ENCODE data around the gene NEURL2. TPM values are rescaled to one million over a fixed set of nuclear protein-coding genes. Genes with fewer than 3 reads are reported as not detected.
A peak's percentile ranks its signal among the peaks of the same experiment; 100 is the strongest.

The NEURL2 gene
- total and polyA plus RNA-seq, 10 of the 15 experiments (the other 5 are each of a cell fraction or from before 2014, with no cell fraction given), result 0.53 to 7.0 (median 2.7) TPM

DNA sequence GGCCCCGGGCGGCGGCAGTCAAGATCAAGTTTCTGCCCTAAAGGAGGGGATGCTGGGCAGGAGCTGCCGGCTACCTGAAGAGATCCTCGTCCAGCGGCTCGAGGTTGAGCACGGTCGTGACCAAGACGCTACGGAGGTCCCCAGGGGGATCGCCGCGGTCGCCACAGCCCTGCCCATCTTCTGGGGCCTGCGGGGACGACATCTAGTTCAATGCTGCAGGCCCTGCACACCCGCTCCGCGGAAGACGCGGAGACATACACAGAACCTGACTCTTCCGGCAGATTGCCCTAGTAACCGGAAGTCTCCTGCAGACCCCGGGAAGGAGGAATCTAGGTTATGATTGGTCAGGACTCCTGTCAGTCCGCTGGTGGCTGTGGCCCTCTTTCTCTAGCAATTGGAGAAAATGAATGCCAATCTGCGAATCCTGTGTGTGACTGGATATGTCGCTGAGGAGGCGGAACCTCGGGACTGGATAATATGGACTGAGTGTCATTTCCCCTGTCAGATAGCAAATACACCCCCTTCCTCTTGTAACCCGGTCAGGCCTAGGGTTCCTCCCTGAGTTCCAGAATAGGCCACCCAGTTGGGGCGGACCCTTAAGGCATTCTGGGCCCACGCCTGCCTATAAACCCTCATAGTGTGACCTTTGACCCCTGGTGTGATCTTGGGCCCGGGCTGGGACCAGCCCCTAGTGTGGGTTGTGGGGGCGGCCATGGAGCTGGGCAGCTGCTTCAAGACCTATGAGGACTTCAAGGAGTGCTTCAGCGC, 33.7 kb downstream of the NEURL2 start, which contains the start of the genes ACOT8 and ZSWIM3 (continued):
- TF ChIP-seq NFYA (IDR thresholded peaks at IDR 0.05; ENCODE audit: borderline replicate concordance, low read depth, low read length) (peak; percentile 99), IKZF2 (IDR thresholded peaks at IDR 0.05) (peak in 1 of 2 experiments; percentile 70; a peak in 2 of 4 replicates), SRF (IDR thresholded peaks at IDR 0.05; ENCODE audit: low read depth in 2 of 2, low read length in 2 of 2) (peak in 1 of 2 experiments; percentile 34; a peak in 1 of 4 replicates), MEF2B (IDR thresholded peaks at IDR 0.05; ENCODE audit: partially characterized antibody, poor library complexity, severe bottlenecking) (no peak), MYC (IDR thresholded peaks at IDR 0.05; ENCODE audit: insufficient read depth, insufficient read length, insufficient replicate concordance, low read length, severe bottlenecking) (no peak), TCF7 (IDR thresholded peaks at IDR 0.05; ENCODE audit: borderline replicate concordance) (no peak), POLR2AphosphoS2 (IDR thresholded peaks at IDR 0.05; ENCODE audit: low read depth, low read length) (peak; percentile 96), NRF1 (conservative IDR thresholded peaks at IDR 0.05; ENCODE audit: low read depth, low read length) (no peak), YBX1 (IDR thresholded peaks at IDR 0.05) (no peak), PML (IDR thresholded peaks at IDR 0.05; ENCODE audit: low read length) (peak; percentile 87; the same call in 1 of the 2 replicates), RCOR1 (conservative IDR thresholded peaks at IDR 0.05; ENCODE audit: low read depth, low read length) (0 out of 2 replicates have a peak, but pooled peaks have one; percentile 57), SP1 (IDR thresholded peaks at IDR 0.05; ENCODE audit: low read depth, low read length) (peak; percentile 100), IRF4 (IDR thresholded peaks at IDR 0.05; ENCODE audit: low read depth, low read length) (peak; percentile 17; the same call in 1 of the 2 replicates), SMAD5 (IDR thresholded peaks at IDR 0.05; ENCODE audit: low read depth) (peak; percentile 68), TAF1 (IDR thresholded peaks at IDR 0.05; ENCODE audit: borderline replicate concordance, low read depth, low read length) (peak; percentile 97), CBX3 (IDR thresholded peaks at IDR 0.05; ENCODE audit: borderline replicate concordance, low read depth) (no peak), ZNF217 (IDR thresholded peaks at IDR 0.05) (no peak)
- TF ChIP-seq, protein P1, sequence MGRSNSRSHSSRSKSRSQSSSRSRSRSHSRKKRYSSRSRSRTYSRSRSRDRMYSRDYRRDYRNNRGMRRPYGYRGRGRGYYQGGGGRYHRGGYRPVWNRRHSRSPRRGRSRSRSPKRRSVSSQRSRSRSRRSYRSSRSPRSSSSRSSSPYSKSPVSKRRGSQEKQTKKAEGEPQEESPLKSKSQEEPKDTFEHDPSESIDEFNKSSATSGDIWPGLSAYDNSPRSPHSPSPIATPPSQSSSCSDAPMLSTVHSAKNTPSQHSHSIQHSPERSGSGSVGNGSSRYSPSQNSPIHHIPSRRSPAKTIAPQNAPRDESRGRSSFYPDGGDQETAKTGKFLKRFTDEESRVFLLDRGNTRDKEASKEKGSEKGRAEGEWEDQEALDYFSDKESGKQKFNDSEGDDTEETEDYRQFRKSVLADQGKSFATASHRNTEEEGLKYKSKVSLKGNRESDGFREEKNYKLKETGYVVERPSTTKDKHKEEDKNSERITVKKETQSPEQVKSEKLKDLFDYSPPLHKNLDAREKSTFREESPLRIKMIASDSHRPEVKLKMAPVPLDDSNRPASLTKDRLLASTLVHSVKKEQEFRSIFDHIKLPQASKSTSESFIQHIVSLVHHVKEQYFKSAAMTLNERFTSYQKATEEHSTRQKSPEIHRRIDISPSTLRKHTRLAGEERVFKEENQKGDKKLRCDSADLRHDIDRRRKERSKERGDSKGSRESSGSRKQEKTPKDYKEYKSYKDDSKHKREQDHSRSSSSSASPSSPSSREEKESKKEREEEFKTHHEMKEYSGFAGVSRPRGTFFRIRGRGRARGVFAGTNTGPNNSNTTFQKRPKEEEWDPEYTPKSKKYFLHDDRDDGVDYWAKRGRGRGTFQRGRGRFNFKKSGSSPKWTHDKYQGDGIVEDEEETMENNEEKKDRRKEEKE (IDR thresholded peaks at IDR 0.05), result no peak
- TF ChIP-seq, protein P2, sequence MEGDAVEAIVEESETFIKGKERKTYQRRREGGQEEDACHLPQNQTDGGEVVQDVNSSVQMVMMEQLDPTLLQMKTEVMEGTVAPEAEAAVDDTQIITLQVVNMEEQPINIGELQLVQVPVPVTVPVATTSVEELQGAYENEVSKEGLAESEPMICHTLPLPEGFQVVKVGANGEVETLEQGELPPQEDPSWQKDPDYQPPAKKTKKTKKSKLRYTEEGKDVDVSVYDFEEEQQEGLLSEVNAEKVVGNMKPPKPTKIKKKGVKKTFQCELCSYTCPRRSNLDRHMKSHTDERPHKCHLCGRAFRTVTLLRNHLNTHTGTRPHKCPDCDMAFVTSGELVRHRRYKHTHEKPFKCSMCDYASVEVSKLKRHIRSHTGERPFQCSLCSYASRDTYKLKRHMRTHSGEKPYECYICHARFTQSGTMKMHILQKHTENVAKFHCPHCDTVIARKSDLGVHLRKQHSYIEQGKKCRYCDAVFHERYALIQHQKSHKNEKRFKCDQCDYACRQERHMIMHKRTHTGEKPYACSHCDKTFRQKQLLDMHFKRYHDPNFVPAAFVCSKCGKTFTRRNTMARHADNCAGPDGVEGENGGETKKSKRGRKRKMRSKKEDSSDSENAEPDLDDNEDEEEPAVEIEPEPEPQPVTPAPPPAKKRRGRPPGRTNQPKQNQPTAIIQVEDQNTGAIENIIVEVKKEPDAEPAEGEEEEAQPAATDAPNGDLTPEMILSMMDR (IDR thresholded peaks at IDR 0.05 in 2 of 3, conservative IDR thresholded peaks at IDR 0.05 in 1 of 3; ENCODE audit: control insufficient read depth in 2 of 3, extremely low read depth in 1 of 3, insufficient read depth in 1 of 3, low read depth in 3 of 3, low read length in 3 of 3), result no peak
- TF ChIP-seq, protein P3, sequence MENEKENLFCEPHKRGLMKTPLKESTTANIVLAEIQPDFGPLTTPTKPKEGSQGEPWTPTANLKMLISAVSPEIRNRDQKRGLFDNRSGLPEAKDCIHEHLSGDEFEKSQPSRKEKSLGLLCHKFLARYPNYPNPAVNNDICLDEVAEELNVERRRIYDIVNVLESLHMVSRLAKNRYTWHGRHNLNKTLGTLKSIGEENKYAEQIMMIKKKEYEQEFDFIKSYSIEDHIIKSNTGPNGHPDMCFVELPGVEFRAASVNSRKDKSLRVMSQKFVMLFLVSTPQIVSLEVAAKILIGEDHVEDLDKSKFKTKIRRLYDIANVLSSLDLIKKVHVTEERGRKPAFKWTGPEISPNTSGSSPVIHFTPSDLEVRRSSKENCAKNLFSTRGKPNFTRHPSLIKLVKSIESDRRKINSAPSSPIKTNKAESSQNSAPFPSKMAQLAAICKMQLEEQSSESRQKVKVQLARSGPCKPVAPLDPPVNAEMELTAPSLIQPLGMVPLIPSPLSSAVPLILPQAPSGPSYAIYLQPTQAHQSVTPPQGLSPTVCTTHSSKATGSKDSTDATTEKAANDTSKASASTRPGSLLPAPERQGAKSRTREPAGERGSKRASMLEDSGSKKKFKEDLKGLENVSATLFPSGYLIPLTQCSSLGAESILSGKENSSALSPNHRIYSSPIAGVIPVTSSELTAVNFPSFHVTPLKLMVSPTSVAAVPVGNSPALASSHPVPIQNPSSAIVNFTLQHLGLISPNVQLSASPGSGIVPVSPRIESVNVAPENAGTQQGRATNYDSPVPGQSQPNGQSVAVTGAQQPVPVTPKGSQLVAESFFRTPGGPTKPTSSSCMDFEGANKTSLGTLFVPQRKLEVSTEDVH (IDR thresholded peaks at IDR 0.05; ENCODE audit: low read depth, partially characterized antibody), result peak; percentile 87
- TF ChIP-seq, protein P4, sequence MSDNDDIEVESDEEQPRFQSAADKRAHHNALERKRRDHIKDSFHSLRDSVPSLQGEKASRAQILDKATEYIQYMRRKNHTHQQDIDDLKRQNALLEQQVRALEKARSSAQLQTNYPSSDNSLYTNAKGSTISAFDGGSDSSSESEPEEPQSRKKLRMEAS (IDR thresholded peaks at IDR 0.05; ENCODE audit: low read depth, low read length), result 0 out of 2 replicates have a peak, but pooled peaks have one; percentile 15
